K562 (cell line): ENCODE measurements around the gene UFC1. TPM values are rescaled to one million over a fixed set of nuclear protein-coding genes. Genes with fewer than 3 reads are reported as not detected.

Experiments
- CHCHD3 ChIP-seq: fragments of 250-450 bp; sonication (Bioruptor Pico); IDR thresholded peaks from 2 replicates; pipeline ENCODE4 v2.1.2; 2022; ENCODE audit warnings: mild to moderate bottlenecking
- KDM4B ChIP-seq, 2 experiments: fragments of 450-650 bp in 1 of 2; sonication (generic) in 1 of 2; IDR thresholded peaks; 2 replicates each; pipeline ENCODE4 v1.6.1; 2016 to 2017; ENCODE audit warnings: borderline replicate concordance in 2 of 2, antibody characterized with exemption in 1 of 2, low read depth in 1 of 2, mild to moderate bottlenecking in 1 of 2
- NONO ChIP-seq, 2 experiments: fragments of 200-400 bp in 1 of 2; fragments of 450-650 bp in 1 of 2; formaldehyde crosslinking in 1 of 2; IDR thresholded peaks; 2 replicates each; pipeline ENCODE4 v1.6.1; 2017; ENCODE audit warnings: low read depth in 2 of 2, mild to moderate bottlenecking in 2 of 2, moderate library complexity in 2 of 2, low read length in 1 of 2
- SMARCB1 ChIP-seq: IDR thresholded peaks from 2 replicates; pipeline ENCODE4 v1.6.1; 2011; ENCODE audit warnings: improper control_type of control experiment, low read depth; ENCODE audit not compliant: insufficient read length
- SP1 ChIP-seq: sonication (generic); formaldehyde crosslinking; IDR thresholded peaks from 2 replicates; pipeline ENCODE4 v1.8.1; 2022; ENCODE audit warnings: mild to moderate bottlenecking, missing genetic modification reagents
- ZNF124 ChIP-seq: sonication (generic); formaldehyde crosslinking; IDR thresholded peaks from 2 replicates; pipeline ENCODE4 v1.8.1; 2022; ENCODE audit warnings: missing genetic modification reagents
- ZNF224 ChIP-seq: sonication (generic); formaldehyde crosslinking; IDR thresholded peaks from 2 replicates; pipeline ENCODE4 v1.8.0; 2022; ENCODE audit warnings: mild to moderate bottlenecking, missing genetic modification reagents
- ZNF232 ChIP-seq: sonication (generic); formaldehyde crosslinking; IDR thresholded peaks from 2 replicates; pipeline ENCODE4 v1.8.0; 2022; ENCODE audit warnings: mild to moderate bottlenecking, missing genetic modification reagents
- ZNF253 ChIP-seq: fragments of 250-450 bp; sonication (Bioruptor Pico); conservative IDR thresholded peaks from 2 replicates; pipeline ENCODE4 v1.6.1; 2021; ENCODE audit warnings: mild to moderate bottlenecking
- polyA plus RNA-seq, 8 experiments: library from polyadenylated mRNA; depleted of rRNA in 4 of 8; stranded (reverse) in 5 of 8; unstranded in 3 of 8; fragments of >200 nt; fragmentation: Nextera tagmentation in 2 of 8; fragmentation: Illumina TruSeq in 1 of 8; extraction: Ambion mirVana in 2 of 8; extraction: Trizol in 1 of 8; gene quantifications; 2 replicates each; pipeline versions ENCODE4 v1.2.1 to v1.2.3, GENCODE V29; 2011 to 2014; ENCODE audit warnings: inconsistent platforms in 1 of 8, missing spikeins in 1 of 8
- total RNA-seq, 7 experiments: library from RNA; depleted of rRNA in 6 of 7; stranded (reverse); fragments of >200 nt in 6 of 7; fragmentation: Illumina TruSeq in 2 of 7; extraction: Trizol in 2 of 7; gene quantifications; 2 replicates each; pipeline versions ENCODE4 v1.2.1 to v1.2.3, GENCODE V29; 2011 to 2021; ENCODE audit warnings: low replicate concordance in 1 of 7
- TF ChIP-seq, protein P1 (sequence below): sonication (generic); IDR thresholded peaks from 2 replicates; pipeline ENCODE4 v1.6.1; 2016
- TF ChIP-seq, protein P2 (sequence below), 2 experiments: fragments of 450-650 bp in 1 of 2; sonication (generic) in 1 of 2; formaldehyde crosslinking in 1 of 2; IDR thresholded peaks; 2 replicates each; pipeline versions ENCODE4 v1.7.1 to v1.9.0; 2016 to 2022; ENCODE audit warnings: inconsistent platforms in 1 of 2, mild to moderate bottlenecking in 1 of 2, missing genetic modification reagents in 1 of 2
- TF ChIP-seq, protein P3 (sequence below), 2 experiments: fragments of 450-650 bp in 1 of 2; IDR thresholded peaks; 2 replicates each; pipeline ENCODE4 v1.6.1; 2011 to 2017; ENCODE audit warnings: low read depth in 2 of 2, antibody characterized with exemption in 1 of 2, borderline replicate concordance in 1 of 2, low read length in 1 of 2, mild to moderate bottlenecking in 1 of 2, mixed read lengths in 1 of 2; ENCODE audit not compliant: control insufficient read depth in 1 of 2

Gene UFC1
- total and polyA plus RNA-seq, 9 of the 15 experiments (the other 6 are each of a cell fraction or from before 2014, with no cell fraction given), result 92.8 to 220 (median 161) TPM

DNA sequence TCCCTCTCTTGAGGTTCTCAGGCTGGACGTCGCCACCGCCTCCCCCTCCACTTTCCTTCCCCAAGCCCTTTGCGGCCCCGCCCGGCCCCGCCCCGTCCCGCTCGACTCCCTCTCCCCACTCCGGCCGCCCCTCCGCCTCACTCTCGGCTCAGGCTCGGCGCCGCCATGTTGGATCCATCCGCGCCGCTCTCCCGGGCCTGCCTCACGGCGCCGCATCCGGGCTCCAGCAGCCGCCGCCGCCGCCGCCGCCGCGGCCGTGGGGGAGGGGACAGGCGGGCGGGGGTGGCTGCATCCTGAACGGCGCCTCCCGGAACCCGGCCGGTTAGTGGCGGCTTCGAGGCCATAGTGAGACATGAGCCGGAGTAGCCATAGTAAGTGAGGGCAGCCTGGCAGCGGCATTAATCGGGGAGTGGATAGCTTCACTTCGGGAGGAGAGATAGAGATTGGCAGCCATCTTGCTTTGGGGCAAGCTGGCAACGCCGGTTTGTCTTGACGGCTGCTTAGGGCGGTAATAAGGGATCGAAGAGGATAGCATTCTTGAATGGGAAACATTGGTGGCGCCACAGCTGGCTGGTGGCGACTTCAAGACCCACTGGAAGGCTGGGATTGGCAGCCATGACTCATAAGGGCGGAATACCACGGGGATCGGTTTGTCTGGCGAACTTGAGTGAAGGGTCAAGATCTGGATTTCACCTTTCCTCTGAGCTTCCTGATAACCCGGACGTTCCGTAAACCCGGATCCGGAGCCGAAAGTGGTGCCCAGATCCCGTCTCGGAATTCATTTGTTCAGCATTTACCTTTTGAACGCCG is 21.2 kb upstream of the UFC1 start, which contains the start of gene DEDD (continued):
- TF ChIP-seq CHCHD3 (CRISPR knock-in tag) (no peak), ZNF224 (CRISPR knock-in tag) (no peak), SMARCB1 (no peak), KDM4B (IDR thresholded peaks at IDR 0.05; ENCODE audit: borderline replicate concordance in 2 of 2, low read depth in 1 of 2) (no peak; a peak in 1 of 4 replicates), SP1 (CRISPR knock-in tag) (peak; percentile 51; the same call in 1 of the 2 replicates), ZNF232 (no peak), ZNF124 (CRISPR knock-in tag) (no peak), ZNF253 (CRISPR knock-in tag) (no peak), NONO (IDR thresholded peaks at IDR 0.05; ENCODE audit: low read depth in 2 of 2, low read length in 1 of 2) (peak; percentile 50 to 60; a peak in 2 of 4 replicates)
- TF ChIP-seq, protein P1, sequence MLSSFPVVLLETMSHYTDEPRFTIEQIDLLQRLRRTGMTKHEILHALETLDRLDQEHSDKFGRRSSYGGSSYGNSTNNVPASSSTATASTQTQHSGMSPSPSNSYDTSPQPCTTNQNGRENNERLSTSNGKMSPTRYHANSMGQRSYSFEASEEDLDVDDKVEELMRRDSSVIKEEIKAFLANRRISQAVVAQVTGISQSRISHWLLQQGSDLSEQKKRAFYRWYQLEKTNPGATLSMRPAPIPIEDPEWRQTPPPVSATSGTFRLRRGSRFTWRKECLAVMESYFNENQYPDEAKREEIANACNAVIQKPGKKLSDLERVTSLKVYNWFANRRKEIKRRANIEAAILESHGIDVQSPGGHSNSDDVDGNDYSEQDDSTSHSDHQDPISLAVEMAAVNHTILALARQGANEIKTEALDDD, result peak; percentile 27; the same call in 1 of the 2 replicates
- TF ChIP-seq, protein P2, sequence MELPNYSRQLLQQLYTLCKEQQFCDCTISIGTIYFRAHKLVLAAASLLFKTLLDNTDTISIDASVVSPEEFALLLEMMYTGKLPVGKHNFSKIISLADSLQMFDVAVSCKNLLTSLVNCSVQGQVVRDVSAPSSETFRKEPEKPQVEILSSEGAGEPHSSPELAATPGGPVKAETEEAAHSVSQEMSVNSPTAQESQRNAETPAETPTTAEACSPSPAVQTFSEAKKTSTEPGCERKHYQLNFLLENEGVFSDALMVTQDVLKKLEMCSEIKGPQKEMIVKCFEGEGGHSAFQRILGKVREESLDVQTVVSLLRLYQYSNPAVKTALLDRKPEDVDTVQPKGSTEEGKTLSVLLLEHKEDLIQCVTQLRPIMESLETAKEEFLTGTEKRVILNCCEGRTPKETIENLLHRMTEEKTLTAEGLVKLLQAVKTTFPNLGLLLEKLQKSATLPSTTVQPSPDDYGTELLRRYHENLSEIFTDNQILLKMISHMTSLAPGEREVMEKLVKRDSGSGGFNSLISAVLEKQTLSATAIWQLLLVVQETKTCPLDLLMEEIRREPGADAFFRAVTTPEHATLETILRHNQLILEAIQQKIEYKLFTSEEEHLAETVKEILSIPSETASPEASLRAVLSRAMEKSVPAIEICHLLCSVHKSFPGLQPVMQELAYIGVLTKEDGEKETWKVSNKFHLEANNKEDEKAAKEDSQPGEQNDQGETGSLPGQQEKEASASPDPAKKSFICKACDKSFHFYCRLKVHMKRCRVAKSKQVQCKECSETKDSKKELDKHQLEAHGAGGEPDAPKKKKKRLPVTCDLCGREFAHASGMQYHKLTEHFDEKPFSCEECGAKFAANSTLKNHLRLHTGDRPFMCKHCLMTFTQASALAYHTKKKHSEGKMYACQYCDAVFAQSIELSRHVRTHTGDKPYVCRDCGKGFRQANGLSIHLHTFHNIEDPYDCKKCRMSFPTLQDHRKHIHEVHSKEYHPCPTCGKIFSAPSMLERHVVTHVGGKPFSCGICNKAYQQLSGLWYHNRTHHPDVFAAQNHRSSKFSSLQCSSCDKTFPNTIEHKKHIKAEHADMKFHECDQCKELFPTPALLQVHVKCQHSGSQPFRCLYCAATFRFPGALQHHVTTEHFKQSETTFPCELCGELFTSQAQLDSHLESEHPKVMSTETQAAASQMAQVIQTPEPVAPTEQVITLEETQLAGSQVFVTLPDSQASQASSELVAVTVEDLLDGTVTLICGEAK (IDR thresholded peaks at IDR 0.05), result peak; percentile 82
- TF ChIP-seq, protein P2 (CRISPR knock-in tag; IDR thresholded peaks at IDR 0.05), result no peak
- TF ChIP-seq, protein P3, sequence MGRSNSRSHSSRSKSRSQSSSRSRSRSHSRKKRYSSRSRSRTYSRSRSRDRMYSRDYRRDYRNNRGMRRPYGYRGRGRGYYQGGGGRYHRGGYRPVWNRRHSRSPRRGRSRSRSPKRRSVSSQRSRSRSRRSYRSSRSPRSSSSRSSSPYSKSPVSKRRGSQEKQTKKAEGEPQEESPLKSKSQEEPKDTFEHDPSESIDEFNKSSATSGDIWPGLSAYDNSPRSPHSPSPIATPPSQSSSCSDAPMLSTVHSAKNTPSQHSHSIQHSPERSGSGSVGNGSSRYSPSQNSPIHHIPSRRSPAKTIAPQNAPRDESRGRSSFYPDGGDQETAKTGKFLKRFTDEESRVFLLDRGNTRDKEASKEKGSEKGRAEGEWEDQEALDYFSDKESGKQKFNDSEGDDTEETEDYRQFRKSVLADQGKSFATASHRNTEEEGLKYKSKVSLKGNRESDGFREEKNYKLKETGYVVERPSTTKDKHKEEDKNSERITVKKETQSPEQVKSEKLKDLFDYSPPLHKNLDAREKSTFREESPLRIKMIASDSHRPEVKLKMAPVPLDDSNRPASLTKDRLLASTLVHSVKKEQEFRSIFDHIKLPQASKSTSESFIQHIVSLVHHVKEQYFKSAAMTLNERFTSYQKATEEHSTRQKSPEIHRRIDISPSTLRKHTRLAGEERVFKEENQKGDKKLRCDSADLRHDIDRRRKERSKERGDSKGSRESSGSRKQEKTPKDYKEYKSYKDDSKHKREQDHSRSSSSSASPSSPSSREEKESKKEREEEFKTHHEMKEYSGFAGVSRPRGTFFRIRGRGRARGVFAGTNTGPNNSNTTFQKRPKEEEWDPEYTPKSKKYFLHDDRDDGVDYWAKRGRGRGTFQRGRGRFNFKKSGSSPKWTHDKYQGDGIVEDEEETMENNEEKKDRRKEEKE (IDR thresholded peaks at IDR 0.05; ENCODE audit: borderline replicate concordance in 1 of 2, control insufficient read depth in 1 of 2, low read depth in 2 of 2, low read length in 1 of 2), result no peak
